Epithelial cell of esophagus (primary cell): Measurements from ENCODE around the gene COL8A2.

ENCODE experiments used
- DNase-seq: peaks from one replicate; pipeline ENCODE4 v3.0.0; 2010; ENCODE audit warnings: low read depth
- H3K4me3 ChIP-seq: 2 replicates; pipeline ENCODE4 v1.5.1; 2011; ENCODE audit warnings: mild to moderate bottlenecking, low read length, control low read depth
- TF ChIP-seq, protein P1 (sequence below): IDR thresholded peaks from 2 replicates; pipeline ENCODE4 v1.5.1; 2011; ENCODE audit warnings: low read depth, mild to moderate bottlenecking, low read length, control low read depth, inconsistent platforms; ENCODE audit not compliant: insufficient read depth; ENCODE audit errors: missing control alignments

Gene COL8A2

GRCh38 chr1:36151845-36152203 is 26.8 kb upstream of the COL8A2 start:
- TF ChIP-seq, protein P1, sequence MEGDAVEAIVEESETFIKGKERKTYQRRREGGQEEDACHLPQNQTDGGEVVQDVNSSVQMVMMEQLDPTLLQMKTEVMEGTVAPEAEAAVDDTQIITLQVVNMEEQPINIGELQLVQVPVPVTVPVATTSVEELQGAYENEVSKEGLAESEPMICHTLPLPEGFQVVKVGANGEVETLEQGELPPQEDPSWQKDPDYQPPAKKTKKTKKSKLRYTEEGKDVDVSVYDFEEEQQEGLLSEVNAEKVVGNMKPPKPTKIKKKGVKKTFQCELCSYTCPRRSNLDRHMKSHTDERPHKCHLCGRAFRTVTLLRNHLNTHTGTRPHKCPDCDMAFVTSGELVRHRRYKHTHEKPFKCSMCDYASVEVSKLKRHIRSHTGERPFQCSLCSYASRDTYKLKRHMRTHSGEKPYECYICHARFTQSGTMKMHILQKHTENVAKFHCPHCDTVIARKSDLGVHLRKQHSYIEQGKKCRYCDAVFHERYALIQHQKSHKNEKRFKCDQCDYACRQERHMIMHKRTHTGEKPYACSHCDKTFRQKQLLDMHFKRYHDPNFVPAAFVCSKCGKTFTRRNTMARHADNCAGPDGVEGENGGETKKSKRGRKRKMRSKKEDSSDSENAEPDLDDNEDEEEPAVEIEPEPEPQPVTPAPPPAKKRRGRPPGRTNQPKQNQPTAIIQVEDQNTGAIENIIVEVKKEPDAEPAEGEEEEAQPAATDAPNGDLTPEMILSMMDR = no peak
- no peak for DNase-seq
- H3K4me3 ChIP-seq = no peak overlapping the region

DNA sequence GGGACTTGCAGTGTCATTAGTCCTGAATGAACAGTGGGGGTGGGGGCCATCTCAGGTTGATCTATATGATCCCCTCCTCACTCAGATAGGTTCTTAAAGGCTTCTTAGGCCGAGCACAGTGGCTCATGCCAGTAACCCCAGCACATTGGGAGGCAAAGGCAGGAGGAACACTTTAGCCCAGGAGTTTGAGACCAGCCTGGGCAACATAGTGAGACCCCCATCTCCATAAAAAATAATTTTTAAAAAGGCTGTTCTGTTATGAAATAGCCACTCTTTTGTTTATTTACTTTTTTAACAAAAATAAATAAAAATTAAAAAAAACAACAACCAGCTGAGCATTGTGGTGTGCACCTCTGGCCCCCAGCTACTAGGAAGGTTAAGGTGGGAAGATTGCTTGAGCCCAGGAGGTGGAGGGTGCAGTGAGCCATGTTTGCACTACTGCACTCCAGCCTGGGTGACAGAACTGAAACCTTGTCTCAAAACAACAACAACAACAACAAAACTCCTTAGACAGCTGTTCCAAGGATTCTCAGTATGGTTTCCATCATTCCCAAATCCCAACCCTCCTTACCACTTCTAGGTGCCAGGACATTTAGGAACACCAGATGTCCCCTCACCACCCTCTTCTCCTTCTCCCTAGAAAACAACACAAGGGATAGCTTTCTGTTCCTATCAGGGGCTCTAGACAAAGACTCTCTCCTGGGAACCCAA is 26.3 kb upstream of the COL8A2 start:
- DNase-seq = no peak
- no peak overlapping the region for H3K4me3 ChIP-seq
- TF ChIP-seq, protein P1 = no peak

- DNase-seq = peak; percentile 98
- TF ChIP-seq, protein P1 = no peak
- H3K4me3 ChIP-seq = peak overlapping the region; percentile 14
These were observed 25.5 kb upstream of the COL8A2 start for GRCh38 chr1:36150296-36151133.

GRCh38 chr1:36149973-36150295 is 24.9 kb upstream of the COL8A2 start:
- DNase-seq = peak; percentile 57
- TF ChIP-seq, protein P1 = no peak
- H3K4me3 ChIP-seq = no peak overlapping the region

DNA sequence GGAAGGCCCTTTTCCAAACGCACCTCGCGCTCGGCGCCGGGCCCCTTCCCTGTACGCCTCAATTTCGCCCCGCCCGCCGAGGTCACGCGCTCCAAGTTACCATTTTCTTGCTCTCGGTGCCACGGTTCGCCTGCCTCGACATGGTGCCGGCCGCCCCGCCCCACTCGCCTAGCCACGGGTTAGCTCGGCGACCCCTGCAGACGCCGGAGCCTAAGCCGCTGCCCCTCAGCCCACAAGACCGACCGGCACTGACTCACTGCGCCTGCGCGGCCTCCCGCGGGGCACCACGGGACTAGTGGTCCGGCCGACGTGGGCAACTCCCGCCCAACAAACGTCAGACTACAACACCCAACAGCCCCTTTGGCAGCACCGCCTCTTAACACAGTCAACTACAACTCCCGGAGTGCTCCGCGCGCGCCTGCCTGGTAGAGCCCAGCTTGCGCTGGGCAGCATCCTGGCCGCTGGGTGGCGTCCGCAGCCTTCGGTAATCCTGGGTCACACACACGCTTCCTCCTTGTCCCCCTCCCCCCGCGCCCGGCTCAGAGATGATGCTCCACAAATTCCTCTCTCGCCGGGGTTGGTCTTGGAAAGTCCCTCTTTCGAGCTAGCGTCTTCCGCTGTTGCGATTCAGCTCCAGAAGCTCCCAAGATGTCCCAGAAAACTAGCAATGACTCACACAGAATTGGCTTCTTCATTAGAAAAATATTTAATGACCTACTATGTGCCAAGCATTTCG is 24.4 kb upstream of the COL8A2 start, which contains the start of gene TRAPPC3:
TRAPPC3 (minus strand) TSS at position 250 of the 736 bp plus-strand sequence; CDS start at position 142, 108 bp downstream.
- peak; percentile 100 for DNase-seq
- peak within 1 kb of the TSS; percentile 74 for H3K4me3 ChIP-seq
- TF ChIP-seq, protein P1 = peak; percentile 91

- H3K4me3 ChIP-seq = peak overlapping the region; percentile 74
- no peak for DNase-seq
- TF ChIP-seq, protein P1 = no peak
These were observed 23.8 kb upstream of the COL8A2 start for GRCh38 chr1:36148821-36149236.
